ENCODE results near the gene IL1RAPL2. TPM values are rescaled to one million over a fixed set of nuclear protein-coding genes. Genes with fewer than 3 reads are reported as not detected.

Gene IL1RAPL2
- total RNA-seq, 2 experiments from 2014 or later, result not detected

- DNase-seq (no peak), ATAC-seq (no peak)
- H3K9me3 Mint-ChIP-seq (ENCODE audit: low read depth), result no peaks in the 10 kb centered on the region
- ChIA-PET CTCF (interaction anchor here (0.7 kb wide), 1 partner anchor 9 kb away, joined by 4 read pairs; no protein-coding TSS in a partner anchor), POLR2A (no interaction called here)
- no peaks in the 10 kb centered on the region for H3K27me3 Mint-ChIP-seq
- H3K27ac Mint-ChIP-seq, result no peak overlapping the region
- H3K36me3 Mint-ChIP-seq (ENCODE audit: low read depth), result no peaks in the 10 kb centered on the region
- H3K4me1 Mint-ChIP-seq, result no peaks in the 10 kb centered on the region
- intact Hi-C loops (cut with DNase I, micrococcal nuclease), result loop anchor here in 1 of 2 experiments (10.0 kb wide), 1 partner anchor 564 kb away; no protein-coding TSS in a partner anchor
- no peak overlapping the region for H3K4me3 Mint-ChIP-seq
These were observed 554.5 kb downstream of the IL1RAPL2 start for GRCh38 chrX:105120463-105120862.

GRCh38 chrX:105121186-105121585 lies 555.2 kb downstream of the IL1RAPL2 start:
- ATAC-seq (no peak), DNase-seq (no peak)
- Mint-ChIP-seq H3K27ac (no peak overlapping the region), H3K9me3 (ENCODE audit: low read depth) (no peaks in the 10 kb centered on the region), H3K4me3 (no peak overlapping the region), H3K36me3 (ENCODE audit: low read depth) (no peaks in the 10 kb centered on the region), H3K4me1 (no peaks in the 10 kb centered on the region), H3K27me3 (no peaks in the 10 kb centered on the region)
- POLR2A ChIA-PET, result no interaction called here
- CTCF ChIA-PET, result no interaction called here
- intact Hi-C loops (cut with DNase I, micrococcal nuclease), result loop anchor here in 1 of 2 experiments (10.0 kb wide), 1 partner anchor 564 kb away; no protein-coding TSS in a partner anchor

- H3K9me3 Mint-ChIP-seq (ENCODE audit: low read depth), result no peaks in the 10 kb centered on the region
- no peak overlapping the region for H3K4me3 Mint-ChIP-seq
- CTCF ChIA-PET, result no interaction called here
- POLR2A ChIA-PET, result no interaction called here
- H3K4me1 Mint-ChIP-seq, result no peaks in the 10 kb centered on the region
- ATAC-seq, result no peak
- no peak overlapping the region for H3K27ac Mint-ChIP-seq
- H3K27me3 Mint-ChIP-seq, result no peaks in the 10 kb centered on the region
- intact Hi-C loops (cut with DNase I, micrococcal nuclease), result loop anchor here in 1 of 2 experiments (10.0 kb wide), 1 partner anchor 559 kb away; no protein-coding TSS in a partner anchor
- no peaks in the 10 kb centered on the region for H3K36me3 Mint-ChIP-seq (ENCODE audit: low read depth)
- DNase-seq, result no peak
These were observed 560.2 kb downstream of the IL1RAPL2 start for GRCh38 chrX:105126201-105126600.

- POLR2A ChIA-PET, result no interaction called here
- CTCF ChIA-PET, result no interaction called here
- Mint-ChIP-seq H3K4me3 (no peak overlapping the region), H3K9me3 (ENCODE audit: low read depth) (no peaks in the 10 kb centered on the region), H3K36me3 (ENCODE audit: low read depth) (no peaks in the 10 kb centered on the region), H3K27ac (no peak overlapping the region), H3K27me3 (no peaks in the 10 kb centered on the region), H3K4me1 (no peaks in the 10 kb centered on the region)
- ATAC-seq (no peak), DNase-seq (no peak)
- intact Hi-C loops (cut with DNase I, micrococcal nuclease), result no loop called here
These were observed 568.3 kb downstream of the IL1RAPL2 start for GRCh38 chrX:105134273-105134672.

GRCh38 chrX:105136786-105137185 lies 570.8 kb downstream of the IL1RAPL2 start:
- Mint-ChIP-seq H3K4me3 (no peak overlapping the region), H3K4me1 (no peaks in the 10 kb centered on the region), H3K27ac (no peak overlapping the region), H3K27me3 (no peaks in the 10 kb centered on the region), H3K9me3 (ENCODE audit: low read depth) (no peaks in the 10 kb centered on the region), H3K36me3 (ENCODE audit: low read depth) (no peaks in the 10 kb centered on the region)
- CTCF ChIA-PET, result no interaction called here
- ATAC-seq (no peak), DNase-seq (no peak)
- intact Hi-C loops (cut with DNase I, micrococcal nuclease), result no loop called here
- POLR2A ChIA-PET, result no interaction called here

- ATAC-seq (no peak), DNase-seq (no peak)
- H3K9me3 Mint-ChIP-seq (ENCODE audit: low read depth), result no peaks in the 10 kb centered on the region
- H3K4me3 Mint-ChIP-seq, result no peak overlapping the region
- CTCF ChIA-PET, result no interaction called here
- POLR2A ChIA-PET, result no interaction called here
- no peaks in the 10 kb centered on the region for H3K36me3 Mint-ChIP-seq (ENCODE audit: low read depth)
- no peaks in the 10 kb centered on the region for H3K4me1 Mint-ChIP-seq
- no peak overlapping the region for H3K27ac Mint-ChIP-seq
- no peaks in the 10 kb centered on the region for H3K27me3 Mint-ChIP-seq
- intact Hi-C loops (cut with DNase I, micrococcal nuclease), result no loop called here
These were observed 584.0 kb downstream of the IL1RAPL2 start for GRCh38 chrX:105150036-105150435.

GRCh38 chrX:105150557-105150956 lies 584.6 kb downstream of the IL1RAPL2 start:
- Mint-ChIP-seq H3K36me3 (ENCODE audit: low read depth) (no peaks in the 10 kb centered on the region), H3K4me1 (no peaks in the 10 kb centered on the region), H3K9me3 (ENCODE audit: low read depth) (no peaks in the 10 kb centered on the region), H3K27me3 (no peaks in the 10 kb centered on the region), H3K27ac (no peak overlapping the region), H3K4me3 (no peak overlapping the region)
- POLR2A ChIA-PET, result no interaction called here
- CTCF ChIA-PET, result no interaction called here
- no peak for ATAC-seq
- intact Hi-C loops (cut with DNase I, micrococcal nuclease), result no loop called here
- no peak for DNase-seq

- H3K9me3 Mint-ChIP-seq (ENCODE audit: low read depth), result no peaks in the 10 kb centered on the region
- CTCF ChIA-PET, result no interaction called here
- DNase-seq, result no peak
- no peak overlapping the region for H3K4me3 Mint-ChIP-seq
- H3K27ac Mint-ChIP-seq, result no peak overlapping the region
- POLR2A ChIA-PET, result no interaction called here
- intact Hi-C loops (cut with DNase I, micrococcal nuclease), result no loop called here
- no peaks in the 10 kb centered on the region for H3K4me1 Mint-ChIP-seq
- ATAC-seq, result no peak
- no peaks in the 10 kb centered on the region for H3K27me3 Mint-ChIP-seq
- H3K36me3 Mint-ChIP-seq (ENCODE audit: low read depth), result no peaks in the 10 kb centered on the region
These were observed 601.2 kb downstream of the IL1RAPL2 start for GRCh38 chrX:105167233-105167632.

- Mint-ChIP-seq H3K27me3 (no peaks in the 10 kb centered on the region), H3K4me3 (no peak overlapping the region), H3K27ac (no peak overlapping the region), H3K9me3 (ENCODE audit: low read depth) (no peaks in the 10 kb centered on the region), H3K4me1 (no peaks in the 10 kb centered on the region), H3K36me3 (ENCODE audit: low read depth) (no peaks in the 10 kb centered on the region)
- DNase-seq (no peak), ATAC-seq (no peak)
- intact Hi-C loops (cut with DNase I, micrococcal nuclease), result no loop called here
- POLR2A ChIA-PET, result no interaction called here
- CTCF ChIA-PET, result no interaction called here
These were observed 602.6 kb downstream of the IL1RAPL2 start for GRCh38 chrX:105168577-105168976.

GRCh38 chrX:105173071-105173470 lies 607.1 kb downstream of the IL1RAPL2 start:
- Mint-ChIP-seq H3K27ac (no peak overlapping the region), H3K9me3 (ENCODE audit: low read depth) (no peaks in the 10 kb centered on the region), H3K27me3 (no peaks in the 10 kb centered on the region), H3K36me3 (ENCODE audit: low read depth) (no peaks in the 10 kb centered on the region), H3K4me3 (no peak overlapping the region), H3K4me1 (no peaks in the 10 kb centered on the region)
- intact Hi-C loops (cut with DNase I, micrococcal nuclease), result no loop called here
- no peak for ATAC-seq
- ChIA-PET POLR2A (no interaction called here), CTCF (no interaction called here)
- DNase-seq, result no peak

GRCh38 chrX:105179644-105180043 lies 613.6 kb downstream of the IL1RAPL2 start:
- H3K9me3 Mint-ChIP-seq (ENCODE audit: low read depth), result peaks cover 3% of the 10 kb centered on the region
- H3K27me3 Mint-ChIP-seq, result no peaks in the 10 kb centered on the region
- POLR2A ChIA-PET, result no interaction called here

GRCh38 chrX:105189093-105189492 lies 623.1 kb downstream of the IL1RAPL2 start:
- Mint-ChIP-seq H3K27me3 (peaks cover 2% of the 10 kb centered on the region), H3K9me3 (ENCODE audit: low read depth) (no peaks in the 10 kb centered on the region), H3K4me1 (no peaks in the 10 kb centered on the region), H3K4me3 (no peak overlapping the region), H3K36me3 (ENCODE audit: low read depth) (no peaks in the 10 kb centered on the region), H3K27ac (no peak overlapping the region)
- intact Hi-C loops (cut with DNase I, micrococcal nuclease), result no loop called here
- DNase-seq (no peak), ATAC-seq (no peak)
- ChIA-PET CTCF (no interaction called here), POLR2A (no interaction called here)

More at GRCh38 chrX:105179644-105180043, 613.6 kb downstream of the IL1RAPL2 start:
- no peak for ATAC-seq
- CTCF ChIA-PET, result no interaction called here
- no peaks in the 10 kb centered on the region for H3K4me1 Mint-ChIP-seq
- H3K27ac Mint-ChIP-seq, result no peak overlapping the region
- no peak overlapping the region for H3K4me3 Mint-ChIP-seq
- intact Hi-C loops (cut with DNase I, micrococcal nuclease), result no loop called here
- DNase-seq, result no peak
- H3K36me3 Mint-ChIP-seq (ENCODE audit: low read depth), result no peaks in the 10 kb centered on the region

Data from activated CD4-positive, alpha-beta T cell treated with anti-CD3 and anti-CD28 coated beads for 36 hours (primary cell).